ENCODE measurements around the gene IQCN. TPM values are rescaled to one million over a fixed set of nuclear protein-coding genes. Genes with fewer than 3 reads are reported as not detected.

IQCN gene
- total and polyA plus RNA-seq, 10 of the 15 experiments (the other 5 are each of a cell fraction or from before 2014, with no cell fraction given): 0.01 to 0.54 (median 0.23) TPM; not detected in 3

- no peaks in the 10 kb centered on the region for H3K9me3 ChIP-seq (replicated peaks; ENCODE audit: control insufficient read depth, insufficient read depth, low read length)
- ChIA-PET SMC1A (ENCODE audit: uncharacterized antibody, unreplicated experiment) (no interaction called here), RAD21 (ENCODE audit: unreplicated experiment) (no interaction called here), CTCF (no interaction called here), POLR2A (no interaction called here)
- 92% methylated on average over 11 of the region's 13 CpGs for WGBS (ENCODE audit: insufficient coverage, insufficient replicate concordance, low lambda C conversion rate, missing lambda C conversion rate)
- DNase-seq (ENCODE audit: low read depth, low spot score) (no peak), FAIRE-seq (no peak), ATAC-seq (no peak)
- H3K27me3 ChIP-seq (replicated peaks in 1 of 2; ENCODE audit: control insufficient read depth in 2 of 2, insufficient read depth in 2 of 2, low read length in 1 of 2): no peaks in the 10 kb centered on the region
- BruUV-seq (replicated peaks): no TSS peak
- H3K36me3 ChIP-seq (ENCODE audit: control insufficient read depth in 2 of 2, insufficient read depth in 2 of 2, low read length in 1 of 2): peaks cover 6 to 30% of the 10 kb centered on the region in 2 experiments; a peak in 3 of 4 replicates
- no peak overlapping the region for H3K4me3 ChIP-seq
- 0 out of 2 replicates have a peak, but pooled peaks have one; percentile 13 for TF ChIP-seq POLR2A (IDR thresholded peaks at IDR 0.05; ENCODE audit: low read depth, low read length)
- TF ChIP-seq, protein P1, sequence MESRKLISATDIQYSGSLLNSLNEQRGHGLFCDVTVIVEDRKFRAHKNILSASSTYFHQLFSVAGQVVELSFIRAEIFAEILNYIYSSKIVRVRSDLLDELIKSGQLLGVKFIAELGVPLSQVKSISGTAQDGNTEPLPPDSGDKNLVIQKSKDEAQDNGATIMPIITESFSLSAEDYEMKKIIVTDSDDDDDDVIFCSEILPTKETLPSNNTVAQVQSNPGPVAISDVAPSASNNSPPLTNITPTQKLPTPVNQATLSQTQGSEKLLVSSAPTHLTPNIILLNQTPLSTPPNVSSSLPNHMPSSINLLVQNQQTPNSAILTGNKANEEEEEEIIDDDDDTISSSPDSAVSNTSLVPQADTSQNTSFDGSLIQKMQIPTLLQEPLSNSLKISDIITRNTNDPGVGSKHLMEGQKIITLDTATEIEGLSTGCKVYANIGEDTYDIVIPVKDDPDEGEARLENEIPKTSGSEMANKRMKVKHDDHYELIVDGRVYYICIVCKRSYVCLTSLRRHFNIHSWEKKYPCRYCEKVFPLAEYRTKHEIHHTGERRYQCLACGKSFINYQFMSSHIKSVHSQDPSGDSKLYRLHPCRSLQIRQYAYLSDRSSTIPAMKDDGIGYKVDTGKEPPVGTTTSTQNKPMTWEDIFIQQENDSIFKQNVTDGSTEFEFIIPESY (IDR thresholded peaks at IDR 0.05): no peak
- no peaks in the 10 kb centered on the region for H4K20me1 ChIP-seq (ENCODE audit: control insufficient read depth, insufficient read depth)
- no peak overlapping the region for H3K27ac ChIP-seq (ENCODE audit: control insufficient read depth, insufficient read depth)
- no peak overlapping the region for H2AFZ ChIP-seq (ENCODE audit: control insufficient read depth, low read depth, low read length)
- in situ Hi-C loops (cut with MboI) (no loop called here), intact Hi-C loops (cut with micrococcal nuclease; ENCODE audit: unreplicated experiment) (no loop called here)
- no peak overlapping the region for H3K4me2 ChIP-seq (ENCODE audit: control insufficient read depth, insufficient read depth)
- H3K9ac ChIP-seq (ENCODE audit: control insufficient read depth, insufficient read depth, low read length): no peak overlapping the region
- peaks cover 16% of the 10 kb centered on the region for H3K4me1 ChIP-seq (ENCODE audit: control insufficient read depth, insufficient read depth, low read length)
- H3K79me2 ChIP-seq (ENCODE audit: control insufficient read depth, insufficient read depth, low read length): no peaks in the 10 kb centered on the region; the same call in 1 of the 2 replicates
Measured at GRCh38 chr19:18310966-18311365, 36.7 kb upstream of the IQCN start.

DNA sequence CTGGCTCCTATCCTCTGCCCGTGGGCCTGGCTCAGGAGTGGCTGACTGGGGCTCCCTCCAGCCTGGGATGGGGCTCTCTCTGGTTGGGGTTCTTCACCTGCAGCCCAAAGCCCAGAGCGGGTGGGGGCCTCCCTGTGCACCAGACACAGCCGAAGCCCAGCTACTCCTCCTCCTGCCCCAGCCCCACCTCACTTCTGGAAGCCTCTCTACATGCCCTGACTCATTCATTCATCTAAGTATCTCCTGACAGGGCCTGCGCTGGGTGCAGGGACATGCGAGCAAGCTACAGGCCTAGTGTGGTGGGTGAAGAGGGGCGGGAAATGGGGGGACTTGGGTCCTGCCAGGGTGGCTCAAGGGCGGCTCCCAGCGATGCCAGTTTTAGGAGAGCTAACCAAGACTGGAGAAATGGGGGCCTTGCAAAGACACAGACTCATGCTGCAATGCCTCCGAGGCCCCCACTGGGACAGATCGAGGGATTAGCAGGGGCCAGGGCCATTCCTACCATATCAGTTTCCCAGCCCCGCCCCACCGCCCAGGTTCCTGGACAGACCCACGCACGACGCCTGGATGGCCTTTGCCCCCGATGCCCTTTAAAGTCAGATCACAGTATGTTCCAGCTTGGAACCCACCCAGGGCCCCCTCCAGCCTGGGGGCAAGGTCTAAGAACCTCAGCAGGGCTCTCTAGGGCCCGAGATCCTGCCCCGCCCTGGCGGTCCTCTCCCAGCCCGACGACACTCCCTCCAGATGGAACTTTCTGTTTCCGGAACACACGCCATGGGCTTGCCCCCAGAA is 36.1 kb upstream of the IQCN start:
- no peaks in the 10 kb centered on the region for H3K27me3 ChIP-seq (replicated peaks in 1 of 2; ENCODE audit: control insufficient read depth in 2 of 2, insufficient read depth in 2 of 2, low read length in 1 of 2)
- in situ Hi-C loops (cut with MboI) (no loop called here), intact Hi-C loops (cut with micrococcal nuclease; ENCODE audit: unreplicated experiment) (no loop called here)
- H2AFZ ChIP-seq (ENCODE audit: control insufficient read depth, low read depth, low read length): no peak overlapping the region
- RAD21 ChIA-PET (ENCODE audit: unreplicated experiment): no interaction called here
- no peak overlapping the region for H3K4me2 ChIP-seq (ENCODE audit: control insufficient read depth, insufficient read depth)
- SMC1A ChIA-PET (ENCODE audit: uncharacterized antibody, unreplicated experiment): no interaction called here
- no peak overlapping the region for H3K9ac ChIP-seq (ENCODE audit: control insufficient read depth, insufficient read depth, low read length)
- CTCF ChIA-PET: no interaction called here
- 89% methylated on average over 21 of the region's 23 CpGs for WGBS (ENCODE audit: insufficient coverage, insufficient replicate concordance, low lambda C conversion rate, missing lambda C conversion rate)
- FAIRE-seq (no peak), DNase-seq (ENCODE audit: low read depth, low spot score) (no peak), ATAC-seq (no peak)
- POLR2A ChIA-PET: no interaction called here
- H3K4me3 ChIP-seq: no peak overlapping the region
- TF ChIP-seq ESRRA (IDR thresholded peaks at IDR 0.05; ENCODE audit: low read length): no peak
- TF ChIP-seq POLR2A (IDR thresholded peaks at IDR 0.05; ENCODE audit: low read depth, low read length): peak; percentile 14
- H3K79me2 ChIP-seq (ENCODE audit: control insufficient read depth, insufficient read depth, low read length): peaks cover 2% of the 10 kb centered on the region
- H3K9me3 ChIP-seq (replicated peaks; ENCODE audit: control insufficient read depth, insufficient read depth, low read length): no peaks in the 10 kb centered on the region
- no TSS peak for BruUV-seq (replicated peaks)
- no peak overlapping the region for H3K27ac ChIP-seq (ENCODE audit: control insufficient read depth, insufficient read depth)
- peaks cover 16% of the 10 kb centered on the region for H3K4me1 ChIP-seq (ENCODE audit: control insufficient read depth, insufficient read depth, low read length)
- peaks cover 6 to 30% of the 10 kb centered on the region in 2 experiments; a peak in 3 of 4 replicates for H3K36me3 ChIP-seq (ENCODE audit: control insufficient read depth in 2 of 2, insufficient read depth in 2 of 2, low read length in 1 of 2)
- H4K20me1 ChIP-seq (ENCODE audit: control insufficient read depth, insufficient read depth): no peaks in the 10 kb centered on the region
